NCI-H524 (cell line): ENCODE measurements around the gene PRDX6.
"Not testable (repeated sequence)": the region's sequence is repeated elsewhere in the genome, so short reads cannot be mapped to it uniquely, and the experiment has no call there.

Source experiments
- DNase-seq, 2 experiments: peaks; one replicate each; lab custom pipeline; 2025; lab: John Stamatoyannopoulos, UW

Gene PRDX6

GRCh38 chr1:173499729-173500128 lies 22.6 kb downstream of the PRDX6 start:
- DNase-seq, result no peak

- no peak for DNase-seq
These were observed 25.0 kb downstream of the PRDX6 start for GRCh38 chr1:173502104-173502503.

GRCh38 chr1:173503391-173503790 lies 26.3 kb downstream of the PRDX6 start:
- peak in 1 of 2 experiments; percentile 32 for DNase-seq

- no peak for DNase-seq
These were observed 27.1 kb downstream of the PRDX6 start for GRCh38 chr1:173504268-173504667.

- DNase-seq, result no peak
These were observed 28.3 kb downstream of the PRDX6 start for GRCh38 chr1:173505391-173505790.

- DNase-seq, result no peak
These were observed 29.3 kb downstream of the PRDX6 start for GRCh38 chr1:173506437-173506836.

- no peak for DNase-seq
These were observed 30.2 kb downstream of the PRDX6 start for GRCh38 chr1:173507205-173507846.

- no peak for DNase-seq
These were observed 30.7 kb downstream of the PRDX6 start for GRCh38 chr1:173507847-173508209.

- DNase-seq, result no peak
These were observed 31.4 kb downstream of the PRDX6 start for GRCh38 chr1:173508541-173508940.

GRCh38 chr1:173509797-173510196 lies 32.7 kb downstream of the PRDX6 start:
- no peak for DNase-seq

- not testable (repeated sequence) for DNase-seq
These were observed 37.4 kb downstream of the PRDX6 start for GRCh38 chr1:173514503-173514902.

- no peak for DNase-seq
These were observed 43.7 kb downstream of the PRDX6 start for GRCh38 chr1:173520799-173521198.

GRCh38 chr1:173523329-173523728 lies 46.2 kb downstream of the PRDX6 start:
- DNase-seq, result no peak

- DNase-seq, result no peak
These were observed 48.8 kb downstream of the PRDX6 start for GRCh38 chr1:173525926-173526325.

GRCh38 chr1:173527151-173527826 lies 50.2 kb downstream of the PRDX6 start:
- peak in 1 of 2 experiments; percentile 4 for DNase-seq

GRCh38 chr1:173529106-173529505 lies 52.0 kb downstream of the PRDX6 start:
- no peak for DNase-seq

GRCh38 chr1:173530795-173531693 lies 53.9 kb downstream of the PRDX6 start:
- DNase-seq, result no peak

GRCh38 chr1:173532237-173532636 lies 55.1 kb downstream of the PRDX6 start:
- DNase-seq, result no peak

GRCh38 chr1:173536223-173536622 lies 59.1 kb downstream of the PRDX6 start:
- DNase-seq, result no peak
